Measurements from ENCODE around the gene DCAF11. TPM values are rescaled to one million over a fixed set of nuclear protein-coding genes. Genes with fewer than 3 reads are reported as not detected.

DCAF11 gene
- total and polyA plus RNA-seq, 2 of the 13 experiments (the other 11 are each of a cell fraction or from before 2014, with no cell fraction given): 150 to 257 TPM

DNA sequence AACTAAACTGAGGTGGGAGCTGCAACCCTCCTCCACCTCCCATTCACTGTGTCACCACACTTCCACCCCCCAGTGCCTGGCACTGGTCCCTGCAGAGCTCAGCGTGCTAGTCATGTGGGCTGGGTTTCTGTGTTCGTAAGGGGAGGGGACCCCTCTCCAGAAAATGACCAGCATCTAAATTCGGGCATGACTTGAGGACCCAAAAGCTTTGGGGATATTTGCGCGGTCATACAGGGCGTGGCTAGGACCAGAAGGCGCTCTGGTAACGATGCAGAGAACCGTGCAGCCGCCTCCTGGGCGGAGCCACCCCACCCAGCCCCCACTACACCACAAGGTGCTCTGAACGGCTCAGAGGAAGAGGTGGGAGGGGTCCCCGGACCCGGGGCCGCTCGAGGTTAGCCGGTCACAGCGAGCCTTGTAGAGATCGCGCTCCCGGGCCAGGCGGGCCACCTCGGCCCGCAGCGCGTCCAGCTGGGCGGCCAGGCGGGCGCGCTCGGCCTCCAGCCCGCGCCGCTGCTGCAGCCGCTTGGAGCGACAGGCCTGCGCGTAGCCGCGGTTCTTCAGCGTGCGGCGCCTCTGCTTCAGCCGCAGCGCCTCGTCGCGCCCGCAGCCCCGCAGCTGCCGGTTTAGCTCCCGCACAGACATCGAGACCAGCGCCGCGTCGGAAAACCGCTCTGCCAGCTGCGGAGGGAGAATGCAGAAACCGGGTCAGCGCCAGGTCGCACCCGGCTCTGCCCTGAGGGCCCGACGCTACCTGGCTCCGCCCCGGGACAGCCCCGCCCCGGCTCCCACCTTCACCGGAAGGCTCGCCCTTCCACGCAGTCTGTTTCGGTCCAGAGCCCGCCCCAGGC lies 33.5 kb upstream of the DCAF11 start (continued):
- TF ChIP-seq SUZ12 (IDR thresholded peaks at IDR 0.05; ENCODE audit: low read depth, low read length): no peak
- TF ChIP-seq, protein P1, sequence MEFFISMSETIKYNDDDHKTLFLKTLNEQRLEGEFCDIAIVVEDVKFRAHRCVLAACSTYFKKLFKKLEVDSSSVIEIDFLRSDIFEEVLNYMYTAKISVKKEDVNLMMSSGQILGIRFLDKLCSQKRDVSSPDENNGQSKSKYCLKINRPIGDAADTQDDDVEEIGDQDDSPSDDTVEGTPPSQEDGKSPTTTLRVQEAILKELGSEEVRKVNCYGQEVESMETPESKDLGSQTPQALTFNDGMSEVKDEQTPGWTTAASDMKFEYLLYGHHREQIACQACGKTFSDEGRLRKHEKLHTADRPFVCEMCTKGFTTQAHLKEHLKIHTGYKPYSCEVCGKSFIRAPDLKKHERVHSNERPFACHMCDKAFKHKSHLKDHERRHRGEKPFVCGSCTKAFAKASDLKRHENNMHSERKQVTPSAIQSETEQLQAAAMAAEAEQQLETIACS (CRISPR knock-in tag; IDR thresholded peaks at IDR 0.05): peak; percentile 82
- TF ChIP-seq NR1H2 (CRISPR knock-in tag; IDR thresholded peaks at IDR 0.05; ENCODE audit: borderline replicate concordance, low read depth): no peak
- TF ChIP-seq ZNF224 (CRISPR knock-in tag; IDR thresholded peaks at IDR 0.05): peak; percentile 80; the same call in 1 of the 2 replicates
- TF ChIP-seq SIN3B (IDR thresholded peaks at IDR 0.05; ENCODE audit: low read length): no peak
- no peak for TF ChIP-seq MTA3 (CRISPR knock-in tag; IDR thresholded peaks at IDR 0.05)
- TF ChIP-seq SRY (CRISPR knock-in tag; IDR thresholded peaks at IDR 0.05): peak; percentile 98
- peak; percentile 29 for TF ChIP-seq TFDP2 (CRISPR knock-in tag; IDR thresholded peaks at IDR 0.05)
- TF ChIP-seq CHCHD3 (CRISPR knock-in tag; IDR thresholded peaks at IDR 0.05): peak; percentile 91; the same call in 1 of the 2 replicates
- peak; percentile 44; the same call in 1 of the 2 replicates for TF ChIP-seq ARHGAP35 (CRISPR knock-in tag; IDR thresholded peaks at IDR 0.05; ENCODE audit: borderline replicate concordance)
- TF ChIP-seq RCOR2 (CRISPR knock-in tag; IDR thresholded peaks at IDR 0.05): no peak
- TF ChIP-seq ZNF10 (CRISPR knock-in tag; IDR thresholded peaks at IDR 0.05; ENCODE audit: borderline replicate concordance, low read depth): no peak
- no peak for TF ChIP-seq MLXIP (CRISPR knock-in tag; IDR thresholded peaks at IDR 0.05; ENCODE audit: borderline replicate concordance)
- no peak for TF ChIP-seq ZMYM3 (CRISPR knock-in tag; IDR thresholded peaks at IDR 0.05)
- no peak for TF ChIP-seq ZNF468 (CRISPR knock-in tag; IDR thresholded peaks at IDR 0.05)
- TF ChIP-seq ATF7-NPFF (CRISPR knock-in tag; IDR thresholded peaks at IDR 0.05; ENCODE audit: low read depth): peak; percentile 69; the same call in 1 of the 2 replicates
- no peak for TF ChIP-seq CREM (IDR thresholded peaks at IDR 0.05)
- TF ChIP-seq CREM (CRISPR knock-in tag; IDR thresholded peaks at IDR 0.05): 0 out of 2 replicates have a peak, but pooled peaks have one; percentile 7
- TF ChIP-seq, protein P2, sequence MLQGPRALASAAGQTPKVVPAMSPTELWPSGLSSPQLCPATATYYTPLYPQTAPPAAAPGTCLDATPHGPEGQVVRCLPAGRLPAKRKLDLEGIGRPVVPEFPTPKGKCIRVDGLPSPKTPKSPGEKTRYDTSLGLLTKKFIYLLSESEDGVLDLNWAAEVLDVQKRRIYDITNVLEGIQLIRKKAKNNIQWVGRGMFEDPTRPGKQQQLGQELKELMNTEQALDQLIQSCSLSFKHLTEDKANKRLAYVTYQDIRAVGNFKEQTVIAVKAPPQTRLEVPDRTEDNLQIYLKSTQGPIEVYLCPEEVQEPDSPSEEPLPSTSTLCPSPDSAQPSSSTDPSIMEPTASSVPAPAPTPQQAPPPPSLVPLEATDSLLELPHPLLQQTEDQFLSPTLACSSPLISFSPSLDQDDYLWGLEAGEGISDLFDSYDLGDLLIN (CRISPR knock-in tag; IDR thresholded peaks at IDR 0.05; ENCODE audit: borderline replicate concordance): peak; percentile 66; the same call in 1 of the 2 replicates
- no peak for TF ChIP-seq ARNTL (CRISPR knock-in tag; IDR thresholded peaks at IDR 0.05)
